Measurements from ENCODE around the gene USP47.

- TF ChIP-seq CTCF (IDR thresholded peaks at IDR 0.05) = no peak
- no peak for TF ChIP-seq POLR2A (IDR thresholded peaks at IDR 0.05)
Measured at GRCh38 chr11:11910541-11910940, 68.8 kb downstream of the USP47 start.

Data from lower leg skin (tissue), 3 donors.